Astrocyte of the cerebellum (primary cell): ENCODE measurements around the gene CTNNA1.
A peak's percentile ranks its signal among the peaks of the same experiment; 100 is the strongest.
"Not testable (repeated sequence)": the region's sequence is repeated elsewhere in the genome, so short reads cannot be mapped to it uniquely, and the experiment has no call there.

Experiments used
- DNase-seq: peaks from one replicate; pipeline ENCODE4 v3.0.0-alpha.2; 2011; ENCODE audit warnings: low read depth
- H3K4me3 ChIP-seq: 2 replicates; pipeline ENCODE4 v1.5.1; 2011; ENCODE audit warnings: mild to moderate bottlenecking, low read depth, low read length, moderate library complexity
- CTCF ChIP-seq: IDR thresholded peaks from 2 replicates; pipeline ENCODE4 v1.5.1; 2012; ENCODE audit warnings: low read length, low read depth, moderate library complexity, mild to moderate bottlenecking; ENCODE audit errors: missing control alignments
- in situ Hi-C: cut with HindIII; loops from 2 replicates; pipeline ENCODE4 v1.10.0; 2017; ENCODE audit warnings: low sequenced_read_pairs

CTNNA1 gene

GRCh38 chr5:138748630-138749081 lies 4.6 kb upstream of the CTNNA1 start:
- no peak overlapping the region for H3K4me3 ChIP-seq
- in situ Hi-C loops = no loop called here
- TF ChIP-seq CTCF = no peak
- DNase-seq = no peak

- DNase-seq, H3K4me3 ChIP-seq, in situ Hi-C loops: not testable (repeated sequence)
Measured at GRCh38 chr5:138751344-138751743, 1.9 kb upstream of the CTNNA1 start.

GRCh38 chr5:138752341-138752950 lies 779 bp upstream of the CTNNA1 start:
- no peak for DNase-seq
- in situ Hi-C loops = no loop called here
- TF ChIP-seq CTCF = no peak
- H3K4me3 ChIP-seq = peak overlapping the region; percentile 91

GRCh38 chr5:138753794-138754698 lies 821 bp downstream of the CTNNA1 start:
- in situ Hi-C loops = no loop called here
- H3K4me3 ChIP-seq = peak overlapping the region; percentile 91
- peak; percentile 59 for DNase-seq
- no peak for TF ChIP-seq CTCF

- peak overlapping the region; percentile 91 for H3K4me3 ChIP-seq
- no peak for DNase-seq
- TF ChIP-seq CTCF = no peak
- in situ Hi-C loops = no loop called here
Measured at GRCh38 chr5:138754699-138755057, 1.5 kb downstream of the CTNNA1 start.

GRCh38 chr5:138755084-138755748 lies 2.0 kb downstream of the CTNNA1 start:
- in situ Hi-C loops = no loop called here
- DNase-seq = no peak
- H3K4me3 ChIP-seq = peak overlapping the region; percentile 91
- TF ChIP-seq CTCF = no peak
